Measurements from ENCODE around the gene ZBTB48.

ZBTB48 gene

DNA sequence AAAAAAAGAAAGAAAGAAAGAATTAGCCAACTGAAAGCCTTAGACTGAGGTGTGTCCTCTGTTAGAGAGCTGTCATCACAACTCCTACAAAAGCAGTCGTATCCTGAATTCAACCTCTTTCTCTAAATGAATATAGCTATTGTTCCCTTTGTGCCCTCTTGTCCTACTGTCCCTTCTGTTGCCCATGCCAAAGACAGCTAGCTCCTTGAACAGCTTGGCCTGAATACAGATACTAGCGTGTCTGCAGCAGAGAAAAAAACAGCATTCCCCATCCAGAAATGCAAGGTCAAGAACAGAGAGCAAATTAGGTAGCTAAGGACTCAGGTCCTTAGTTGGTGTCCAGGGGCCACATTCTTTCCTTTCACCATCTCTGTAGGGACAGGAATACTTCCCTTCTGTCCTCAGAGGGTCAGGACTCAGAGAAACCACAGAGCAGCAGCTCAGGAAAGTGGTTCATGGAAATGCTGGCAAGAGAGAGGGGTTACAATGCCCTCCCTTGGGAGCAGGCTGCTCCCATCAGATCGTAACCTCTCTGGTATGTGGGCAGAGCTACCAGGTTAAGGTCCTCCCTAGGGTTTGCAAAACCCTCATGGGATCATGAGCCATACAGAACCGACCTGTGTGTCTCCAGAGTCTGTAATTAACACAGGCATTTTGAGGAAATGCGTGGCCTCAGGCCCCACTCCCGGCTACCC, 1.8 kb upstream of the ZBTB48 start:
- FAIRE-seq (no peak), DNase-seq (ENCODE audit: insufficient read length) (no peak)
- TF ChIP-seq POLR2AphosphoS5 (IDR thresholded peaks at IDR 0.05; ENCODE audit: low read depth, low read length) (no peak), TAF1 (IDR thresholded peaks at IDR 0.05; ENCODE audit: borderline replicate concordance, low read depth, low read length) (no peak), POLR2A (IDR thresholded peaks at IDR 0.05; ENCODE audit: low read depth, low read length) (no peak)

DNA sequence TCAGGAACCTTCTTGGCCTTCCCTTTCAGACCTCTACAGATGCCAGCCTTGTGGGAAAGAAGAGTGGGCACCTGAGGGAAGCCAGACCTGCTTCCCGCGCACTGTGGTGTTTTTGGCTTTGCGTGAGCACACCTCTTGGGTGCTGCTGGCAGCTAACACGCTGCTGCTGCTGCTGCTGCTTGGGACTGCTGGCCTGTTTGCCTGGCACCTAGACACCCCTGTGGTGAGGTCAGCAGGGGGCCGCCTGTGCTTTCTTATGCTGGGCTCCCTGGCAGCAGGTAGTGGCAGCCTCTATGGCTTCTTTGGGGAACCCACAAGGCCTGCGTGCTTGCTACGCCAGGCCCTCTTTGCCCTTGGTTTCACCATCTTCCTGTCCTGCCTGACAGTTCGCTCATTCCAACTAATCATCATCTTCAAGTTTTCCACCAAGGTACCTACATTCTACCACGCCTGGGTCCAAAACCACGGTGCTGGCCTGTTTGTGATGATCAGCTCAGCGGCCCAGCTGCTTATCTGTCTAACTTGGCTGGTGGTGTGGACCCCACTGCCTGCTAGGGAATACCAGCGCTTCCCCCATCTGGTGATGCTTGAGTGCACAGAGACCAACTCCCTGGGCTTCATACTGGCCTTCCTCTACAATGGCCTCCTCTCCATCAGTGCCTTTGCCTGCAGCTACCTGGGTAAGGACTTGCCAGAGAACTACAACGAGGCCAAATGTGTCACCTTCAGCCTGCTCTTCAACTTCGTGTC, 995 bp upstream of the ZBTB48 start:
- TF ChIP-seq TAF1 (IDR thresholded peaks at IDR 0.05; ENCODE audit: borderline replicate concordance, low read depth, low read length) = no peak
- TF ChIP-seq POLR2A (IDR thresholded peaks at IDR 0.05; ENCODE audit: low read depth, low read length) = no peak
- TF ChIP-seq POLR2AphosphoS5 (IDR thresholded peaks at IDR 0.05; ENCODE audit: low read depth, low read length) = no peak
- FAIRE-seq = no peak
- no peak for DNase-seq (ENCODE audit: insufficient read length)

DNA sequence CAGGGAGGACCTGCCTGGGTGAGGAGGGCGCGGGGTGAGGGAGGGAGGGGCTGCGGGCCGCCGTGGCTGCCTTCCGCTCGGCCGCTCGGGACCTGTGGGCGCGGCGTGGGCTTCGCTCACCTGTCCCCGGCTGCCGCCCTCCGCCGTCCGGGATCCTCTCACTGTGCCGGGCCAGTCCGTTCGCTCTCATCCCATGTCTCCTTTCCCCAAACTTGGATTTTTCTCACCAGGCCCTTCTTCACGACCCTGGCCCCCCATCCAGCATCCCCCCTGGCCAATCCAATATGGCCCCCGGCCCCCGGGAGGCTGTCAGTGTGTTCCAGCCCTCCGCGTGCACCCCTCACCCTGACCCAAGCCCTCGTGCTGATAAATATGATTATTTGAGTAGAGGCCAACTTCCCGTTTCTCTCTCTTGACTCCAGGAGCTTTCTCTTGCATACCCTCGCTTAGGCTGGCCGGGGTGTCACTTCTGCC, 362 bp downstream of the ZBTB48 start:
- FAIRE-seq (no peak), DNase-seq (ENCODE audit: insufficient read length) (no peak)

DNA sequence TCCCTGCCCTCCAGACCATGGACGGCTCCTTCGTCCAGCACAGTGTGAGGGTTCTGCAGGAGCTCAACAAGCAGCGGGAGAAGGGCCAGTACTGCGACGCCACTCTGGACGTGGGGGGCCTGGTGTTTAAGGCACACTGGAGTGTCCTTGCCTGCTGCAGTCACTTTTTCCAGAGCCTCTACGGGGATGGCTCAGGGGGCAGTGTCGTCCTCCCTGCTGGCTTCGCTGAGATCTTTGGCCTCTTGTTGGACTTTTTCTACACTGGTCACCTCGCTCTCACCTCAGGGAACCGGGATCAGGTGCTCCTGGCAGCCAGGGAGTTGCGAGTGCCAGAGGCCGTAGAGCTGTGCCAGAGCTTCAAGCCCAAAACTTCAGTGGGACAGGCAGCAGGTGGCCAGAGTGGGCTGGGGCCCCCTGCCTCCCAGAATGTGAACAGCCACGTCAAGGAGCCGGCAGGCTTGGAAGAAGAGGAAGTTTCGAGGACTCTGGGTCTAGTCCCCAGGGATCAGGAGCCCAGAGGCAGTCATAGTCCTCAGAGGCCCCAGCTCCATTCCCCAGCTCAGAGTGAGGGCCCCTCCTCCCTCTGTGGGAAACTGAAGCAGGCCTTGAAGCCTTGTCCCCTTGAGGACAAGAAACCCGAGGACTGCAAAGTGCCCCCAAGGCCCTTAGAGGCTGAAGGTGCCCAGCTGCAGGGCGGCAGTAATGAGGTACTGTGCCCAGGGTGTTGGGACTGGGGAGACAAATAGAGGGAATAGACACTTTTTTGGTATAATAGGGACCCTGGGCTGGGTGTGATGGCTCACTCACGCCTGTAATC, 1.0 kb downstream of the ZBTB48 start:
- no peak for DNase-seq (ENCODE audit: insufficient read length)
- FAIRE-seq = no peak
- TF ChIP-seq TAF1 (IDR thresholded peaks at IDR 0.05; ENCODE audit: borderline replicate concordance, low read depth, low read length) (no peak), POLR2A (IDR thresholded peaks at IDR 0.05; ENCODE audit: low read depth, low read length) (no peak), POLR2AphosphoS5 (IDR thresholded peaks at IDR 0.05; ENCODE audit: low read depth, low read length) (no peak)

More for the DNA sequence above, 362 bp downstream of the ZBTB48 start:
- TF ChIP-seq TAF1 (IDR thresholded peaks at IDR 0.05; ENCODE audit: borderline replicate concordance, low read depth, low read length) = no peak
- TF ChIP-seq POLR2A (IDR thresholded peaks at IDR 0.05; ENCODE audit: low read depth, low read length) = no peak
- TF ChIP-seq POLR2AphosphoS5 (IDR thresholded peaks at IDR 0.05; ENCODE audit: low read depth, low read length) = no peak

DNA sequence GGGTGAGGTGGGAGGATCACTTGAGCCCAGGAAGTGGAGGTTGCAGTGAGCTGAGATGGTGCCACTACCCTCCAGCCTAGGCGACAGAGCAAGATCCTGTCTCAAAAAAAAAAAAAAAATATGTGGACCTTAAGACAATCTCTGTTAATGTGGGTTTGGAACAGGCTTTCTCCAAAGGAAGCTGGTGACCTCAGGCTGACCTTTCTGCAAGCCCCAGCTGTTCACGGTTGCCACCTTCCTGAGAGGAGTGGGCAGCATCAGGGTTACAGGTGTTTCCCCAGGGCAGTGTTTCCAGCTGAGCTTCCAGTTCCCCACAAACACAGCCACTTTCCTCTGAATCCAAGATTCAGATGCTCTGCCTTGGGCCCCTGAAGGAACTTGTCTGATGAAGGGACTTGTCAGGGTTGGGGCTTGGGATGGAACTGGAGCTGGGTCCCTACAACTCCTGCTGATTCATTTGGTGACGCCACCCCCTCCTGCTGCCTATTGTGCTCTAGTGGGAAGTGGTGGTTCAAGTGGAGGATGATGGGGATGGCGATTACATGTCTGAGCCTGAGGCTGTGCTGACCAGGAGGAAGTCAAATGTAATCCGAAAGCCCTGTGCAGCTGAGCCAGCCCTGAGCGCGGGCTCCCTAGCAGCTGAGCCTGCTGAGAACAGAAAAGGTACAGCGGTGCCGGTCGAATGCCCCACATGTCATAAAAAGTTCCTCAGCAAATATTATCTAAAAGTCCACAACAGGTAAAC, 1.9 kb downstream of the ZBTB48 start:
- no peak for FAIRE-seq
- no peak for DNase-seq (ENCODE audit: insufficient read length)
- no peak for TF ChIP-seq TAF1 (IDR thresholded peaks at IDR 0.05; ENCODE audit: borderline replicate concordance, low read depth, low read length)
- no peak for TF ChIP-seq POLR2A (IDR thresholded peaks at IDR 0.05; ENCODE audit: low read depth, low read length)
- TF ChIP-seq POLR2AphosphoS5 (IDR thresholded peaks at IDR 0.05; ENCODE audit: low read depth, low read length) = no peak

DNA sequence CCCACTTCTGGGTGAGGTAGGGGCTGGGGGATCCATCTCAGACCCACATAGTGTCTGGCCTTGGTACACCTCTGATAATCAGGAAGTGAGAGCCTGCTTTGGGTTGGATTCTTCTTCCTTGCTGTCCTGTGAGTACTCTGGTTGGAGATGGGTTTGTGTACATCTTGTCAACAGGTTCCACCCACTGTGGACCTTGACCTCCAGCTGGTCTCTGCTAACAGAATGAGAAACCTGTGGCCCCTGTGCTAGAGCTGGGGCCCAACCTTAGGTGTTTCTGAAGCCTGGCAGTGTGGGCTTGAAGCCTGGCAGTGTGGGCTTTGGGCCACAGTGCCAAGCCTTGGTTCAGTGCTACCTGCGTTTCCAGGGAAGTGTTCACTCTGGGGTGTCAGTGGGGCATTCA, 2.6 kb downstream of the ZBTB48 start:
- DNase-seq (ENCODE audit: insufficient read length) = no peak
- no peak for FAIRE-seq
- TF ChIP-seq TAF1 (IDR thresholded peaks at IDR 0.05; ENCODE audit: borderline replicate concordance, low read depth, low read length) (no peak), POLR2A (IDR thresholded peaks at IDR 0.05; ENCODE audit: low read depth, low read length) (no peak), POLR2AphosphoS5 (IDR thresholded peaks at IDR 0.05; ENCODE audit: low read depth, low read length) (no peak)

DNA sequence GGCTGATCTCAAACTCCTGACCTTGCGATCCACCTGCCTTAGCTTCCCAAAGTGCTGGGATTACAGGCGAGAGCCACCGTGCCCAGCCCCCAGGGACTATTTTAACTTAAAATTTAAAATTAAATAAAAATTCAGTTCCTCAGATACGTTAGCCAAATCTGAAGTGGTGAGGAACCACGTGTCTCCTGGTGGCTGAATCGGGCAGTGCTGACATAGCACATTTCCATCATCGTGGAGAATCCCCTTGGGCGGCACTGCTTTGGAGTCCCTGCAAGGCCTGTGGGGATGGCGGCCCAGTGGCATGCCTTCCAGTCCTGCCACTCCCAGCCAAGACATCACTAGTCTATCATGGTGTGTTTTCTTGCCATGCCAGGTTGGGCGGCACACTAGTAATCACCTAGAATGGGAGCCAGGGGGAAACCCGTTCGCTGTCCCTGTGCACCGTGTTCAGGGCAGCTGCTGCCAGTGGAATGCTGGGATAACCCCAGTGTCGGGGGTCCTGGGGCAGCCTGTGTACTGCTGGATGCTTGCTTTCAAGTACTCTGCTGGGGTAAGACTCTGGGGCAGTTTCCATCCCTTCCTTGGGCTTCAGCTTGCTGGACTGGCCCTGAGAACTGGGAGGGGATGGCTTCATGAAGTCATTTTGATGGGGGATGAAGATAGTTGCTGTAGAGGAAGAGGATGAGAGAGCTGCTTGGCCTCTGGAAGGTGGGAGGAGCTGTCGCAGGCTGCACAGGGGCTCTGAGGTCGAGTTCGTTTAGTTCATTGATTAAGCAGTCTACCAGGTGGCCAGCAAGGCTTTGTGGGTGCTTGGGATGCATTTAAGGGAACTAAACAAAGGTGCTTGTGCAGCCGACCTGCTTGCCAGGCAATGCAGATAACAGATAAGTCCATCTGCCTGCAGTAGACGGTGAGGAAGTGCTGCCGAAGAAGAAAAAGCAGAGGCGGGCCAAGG, 4.6 kb downstream of the ZBTB48 start:
- no peak for DNase-seq (ENCODE audit: insufficient read length)
- FAIRE-seq = no peak
- TF ChIP-seq TAF1 (IDR thresholded peaks at IDR 0.05; ENCODE audit: borderline replicate concordance, low read depth, low read length) (no peak), POLR2A (IDR thresholded peaks at IDR 0.05; ENCODE audit: low read depth, low read length) (no peak), POLR2AphosphoS5 (IDR thresholded peaks at IDR 0.05; ENCODE audit: low read depth, low read length) (no peak)

DNA sequence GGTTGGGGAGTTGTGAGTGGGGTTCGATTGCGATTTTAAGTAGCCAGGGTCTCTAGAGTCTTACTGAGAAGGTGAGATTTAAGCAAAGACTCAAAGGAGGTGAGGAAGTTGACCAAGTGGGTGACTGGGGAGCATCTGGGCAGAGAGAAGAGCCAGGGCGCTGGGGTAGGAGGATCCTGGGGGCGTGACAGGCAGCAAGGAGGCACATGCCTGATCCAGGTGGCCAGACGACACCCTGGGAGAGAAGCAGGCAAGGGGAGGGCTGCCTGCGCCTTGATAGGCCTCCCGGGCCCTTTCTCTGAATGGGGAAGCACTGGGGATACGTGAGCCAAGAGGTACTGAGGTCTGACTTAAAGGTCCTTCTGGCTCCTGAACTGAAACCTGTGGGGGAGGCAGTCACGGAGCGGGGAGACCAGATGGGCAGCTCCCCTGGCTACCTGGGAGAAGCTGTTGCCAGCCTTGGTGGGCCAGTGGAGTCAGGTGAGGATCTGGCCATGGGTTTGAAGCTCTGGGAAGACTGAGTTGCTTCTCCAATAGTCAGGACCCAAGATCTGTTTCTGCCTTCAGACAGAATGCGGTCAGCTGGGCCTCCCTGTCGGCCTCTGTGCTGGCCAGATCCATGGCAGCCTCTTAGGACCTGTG, 5.4 kb downstream of the ZBTB48 start:
- no peak for DNase-seq (ENCODE audit: insufficient read length)
- FAIRE-seq = no peak
- TF ChIP-seq POLR2A (IDR thresholded peaks at IDR 0.05; ENCODE audit: low read depth, low read length) (no peak), POLR2AphosphoS5 (IDR thresholded peaks at IDR 0.05; ENCODE audit: low read depth, low read length) (no peak), TAF1 (IDR thresholded peaks at IDR 0.05; ENCODE audit: borderline replicate concordance, low read depth, low read length) (no peak)

DNA sequence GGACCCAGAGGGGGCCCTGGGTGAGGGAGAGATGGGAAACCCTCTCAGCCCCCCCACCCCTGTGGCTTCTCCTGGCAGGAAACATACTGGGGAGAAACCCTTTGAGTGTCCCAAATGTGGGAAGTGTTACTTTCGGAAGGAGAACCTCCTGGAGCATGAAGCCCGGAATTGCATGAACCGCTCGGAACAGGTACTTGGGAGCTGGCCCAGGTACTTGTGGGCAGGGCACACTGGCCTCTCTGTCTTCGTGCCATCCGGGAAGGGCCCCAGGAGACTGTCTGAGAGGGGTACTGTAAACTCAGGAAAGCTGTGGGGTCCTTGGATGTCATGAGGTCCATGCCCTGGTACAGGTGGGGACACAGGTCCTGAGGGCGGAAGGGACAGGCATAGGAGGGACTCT, 6.0 kb downstream of the ZBTB48 start:
- TF ChIP-seq TAF1 (IDR thresholded peaks at IDR 0.05; ENCODE audit: borderline replicate concordance, low read depth, low read length) (no peak), POLR2AphosphoS5 (IDR thresholded peaks at IDR 0.05; ENCODE audit: low read depth, low read length) (no peak), POLR2A (IDR thresholded peaks at IDR 0.05; ENCODE audit: low read depth, low read length) (no peak)
- FAIRE-seq (no peak), DNase-seq (ENCODE audit: insufficient read length) (no peak)
